GM18868 (cell line): Measurements from ENCODE around the gene SCFD1.
"Not testable (repeated sequence)": the region's sequence is repeated elsewhere in the genome, so short reads cannot be mapped to it uniquely, and the experiment has no call there.

Experiments
- ATAC-seq: cut with Tn5 transposase; IDR thresholded peaks from one replicate; pipeline ENCODE4 v1.9.1; 2021; ENCODE audit warnings: mild to moderate bottlenecking, moderate library complexity; ENCODE audit not compliant: unreplicated experiment

The SCFD1 gene

GRCh38 chr14:30608533-30609006 is 13.5 kb upstream of the SCFD1 start:
- ATAC-seq, result no peak

DNA sequence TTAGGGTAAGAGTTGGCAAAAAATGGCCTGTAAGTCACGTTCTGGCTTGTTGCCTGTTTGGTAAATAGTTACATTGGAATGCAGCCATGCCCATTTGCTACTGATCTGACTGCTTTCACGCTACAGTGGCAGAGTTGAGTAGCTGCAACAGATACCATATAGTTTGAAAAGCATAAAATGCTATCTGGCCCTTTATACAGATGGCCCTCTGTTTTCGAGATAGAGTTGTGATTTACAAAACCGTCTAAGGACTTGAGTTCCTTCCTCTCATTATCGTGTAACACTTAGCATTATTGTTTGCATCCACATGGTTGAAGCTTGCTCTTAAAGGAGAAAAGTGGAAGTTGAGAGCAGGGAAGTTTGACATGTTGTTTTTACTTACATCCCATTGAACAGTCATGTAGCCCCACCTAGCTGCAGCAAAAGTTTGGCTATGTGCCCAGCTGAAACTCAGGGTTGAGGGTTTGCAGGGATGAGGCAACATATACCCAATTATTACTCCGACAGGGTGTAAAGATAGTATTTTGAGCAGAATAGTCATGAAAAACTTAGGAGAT is 11.3 kb upstream of the SCFD1 start:
- peak; percentile 68 for ATAC-seq

DNA sequence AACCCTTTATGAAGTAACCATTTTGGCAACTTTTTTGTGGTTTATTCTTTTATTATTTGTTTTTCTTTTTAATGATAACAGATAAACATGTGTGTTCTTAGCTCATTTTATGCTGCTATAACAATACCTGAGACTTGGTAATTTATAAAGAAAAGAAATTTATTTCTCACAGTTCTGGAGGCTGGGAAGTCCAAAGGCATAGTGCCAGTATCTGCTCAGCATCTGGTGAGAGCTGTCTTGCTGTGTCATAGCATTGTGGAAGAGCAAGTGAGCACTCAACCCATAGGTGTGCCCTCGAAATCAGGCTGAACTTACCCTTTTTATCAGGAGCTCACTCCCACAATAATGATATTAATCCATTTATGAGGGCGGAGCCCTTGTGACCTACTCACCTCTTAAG is 8.0 kb upstream of the SCFD1 start:
- ATAC-seq, result no peak

DNA sequence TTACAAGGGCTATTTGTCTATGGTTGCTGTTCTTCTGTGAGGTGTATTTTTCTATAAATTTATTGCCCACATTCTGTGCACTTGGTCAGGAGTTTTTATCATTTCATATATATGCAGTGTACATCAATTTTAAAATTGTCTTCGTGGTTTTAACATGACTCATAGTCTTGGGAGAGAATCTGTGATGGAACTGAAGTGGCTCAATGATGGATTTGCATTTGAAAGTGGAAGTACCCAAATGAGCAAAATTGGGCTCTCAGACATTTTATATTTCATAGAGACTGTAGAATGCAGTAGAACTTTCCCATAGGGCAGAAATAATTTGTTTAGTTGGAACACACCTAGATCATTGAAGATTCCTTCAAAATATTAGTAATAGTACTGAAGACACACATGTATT is 1.9 kb upstream of the SCFD1 start:
- peak; percentile 47 for ATAC-seq

DNA sequence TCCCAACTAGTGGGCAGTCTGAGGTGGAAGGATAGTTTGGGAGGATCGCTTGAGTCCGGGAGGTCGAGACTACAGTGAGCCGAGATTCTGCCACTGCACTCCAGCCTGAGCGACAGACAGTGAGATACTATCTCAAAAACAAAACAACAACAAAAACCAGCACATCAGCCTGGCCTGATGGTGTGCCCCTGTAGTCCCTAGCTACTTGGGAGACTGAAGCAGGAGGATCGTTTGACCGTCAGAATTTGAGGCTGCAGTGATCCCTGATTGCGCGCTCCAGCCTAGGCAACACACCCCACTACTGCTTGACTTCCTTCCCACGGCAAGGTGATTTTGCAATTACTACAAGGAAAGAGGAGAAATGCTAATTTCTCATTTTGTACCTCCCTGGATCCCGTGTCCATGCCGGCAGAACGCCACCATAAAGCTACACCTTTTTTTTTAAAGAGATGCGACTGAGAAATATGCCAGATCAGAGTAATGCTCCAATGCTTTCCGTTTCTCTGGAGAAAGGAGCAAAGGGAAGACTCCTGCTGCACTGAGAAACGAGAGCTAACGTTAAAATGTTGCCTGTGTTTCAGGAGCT is 672 bp upstream of the SCFD1 start:
- peak; percentile 1 for ATAC-seq

- ATAC-seq, result no peak
Measured at GRCh38 chr14:30623412-30624131, 1.5 kb downstream of the SCFD1 start.

DNA sequence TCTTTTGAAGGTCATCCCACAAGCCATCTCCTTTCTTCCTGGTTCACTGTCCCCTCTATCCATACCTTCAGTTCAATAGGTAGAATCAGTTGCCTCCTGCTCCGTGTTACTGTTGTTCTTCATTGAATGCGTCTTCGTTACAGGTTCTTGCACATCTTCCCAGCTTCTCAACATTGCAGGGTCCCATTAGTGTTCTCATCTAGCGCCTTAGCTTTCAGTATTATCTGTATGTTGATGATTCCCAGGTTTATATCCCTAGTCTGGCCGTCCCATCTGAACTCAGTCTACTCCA is 2.0 kb downstream of the SCFD1 start:
- ATAC-seq, result no peak

GRCh38 chr14:30625533-30625932 is 3.4 kb downstream of the SCFD1 start:
- no peak for ATAC-seq

- not testable (repeated sequence) for ATAC-seq
Measured at GRCh38 chr14:30629432-30629831, 7.3 kb downstream of the SCFD1 start.

DNA sequence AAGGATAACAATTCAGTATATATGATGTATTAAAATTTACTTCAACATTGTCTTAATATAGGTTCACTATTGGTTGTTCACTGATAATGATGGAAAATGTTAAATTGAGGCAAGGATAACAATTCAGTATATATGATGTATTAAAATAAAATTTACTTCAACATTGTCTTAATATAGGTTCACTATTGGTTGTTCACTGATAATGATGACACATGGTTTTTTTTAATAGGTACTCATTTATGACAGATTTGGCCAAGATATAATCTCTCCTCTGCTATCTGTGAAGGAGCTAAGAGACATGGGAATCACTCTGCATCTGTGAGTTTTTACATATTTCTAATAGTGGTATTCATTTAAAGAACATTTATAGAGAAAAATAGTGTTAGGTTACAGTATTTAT is 8.1 kb downstream of the SCFD1 start:
- ATAC-seq, result no peak

- no peak for ATAC-seq
Measured at GRCh38 chr14:30632730-30633129, 10.6 kb downstream of the SCFD1 start.

- no peak for ATAC-seq
Measured at GRCh38 chr14:30638926-30639325, 16.8 kb downstream of the SCFD1 start.

DNA sequence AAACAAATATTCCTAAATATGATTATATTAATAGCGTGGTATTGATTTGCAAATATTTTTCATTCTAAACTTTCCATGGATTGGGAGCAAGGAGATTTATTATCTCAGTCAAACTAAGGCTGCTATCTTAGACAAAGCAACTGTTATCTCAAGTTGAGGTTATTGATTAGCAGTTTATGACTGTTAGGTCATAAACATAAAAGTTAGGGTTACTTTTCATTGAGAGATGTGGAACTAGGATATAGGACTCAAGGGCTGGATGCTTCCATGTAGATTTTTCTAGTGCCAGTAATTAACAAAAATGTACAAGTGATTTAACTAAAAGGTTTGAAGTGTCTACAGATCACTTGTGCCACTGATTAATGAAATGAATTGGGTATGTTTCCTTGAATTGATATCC is 19.1 kb downstream of the SCFD1 start:
- no peak for ATAC-seq

GRCh38 chr14:30644462-30644861 is 22.3 kb downstream of the SCFD1 start:
- not testable (repeated sequence) for ATAC-seq

- no peak for ATAC-seq
Measured at GRCh38 chr14:30645600-30645999, 23.5 kb downstream of the SCFD1 start.

DNA sequence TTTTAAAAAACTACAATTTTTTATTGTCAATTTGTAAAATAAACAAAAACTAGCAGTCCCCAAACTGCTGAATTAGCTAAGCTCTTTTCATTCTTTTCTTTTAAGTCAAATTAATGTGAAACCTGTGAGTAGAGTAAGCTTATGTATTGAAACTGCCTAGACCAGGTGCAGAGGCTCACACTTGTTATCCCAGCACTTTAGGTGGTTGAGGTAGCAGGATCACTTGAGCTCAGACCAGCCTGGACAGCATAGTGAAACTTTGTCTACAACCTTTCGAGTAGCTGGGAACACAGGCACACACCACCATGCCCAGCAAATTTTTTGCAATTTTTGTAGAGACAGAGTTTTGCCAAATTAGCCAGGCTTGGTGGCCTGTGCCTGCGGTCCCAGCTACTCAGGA is 26.4 kb downstream of the SCFD1 start:
- ATAC-seq, result no peak

DNA sequence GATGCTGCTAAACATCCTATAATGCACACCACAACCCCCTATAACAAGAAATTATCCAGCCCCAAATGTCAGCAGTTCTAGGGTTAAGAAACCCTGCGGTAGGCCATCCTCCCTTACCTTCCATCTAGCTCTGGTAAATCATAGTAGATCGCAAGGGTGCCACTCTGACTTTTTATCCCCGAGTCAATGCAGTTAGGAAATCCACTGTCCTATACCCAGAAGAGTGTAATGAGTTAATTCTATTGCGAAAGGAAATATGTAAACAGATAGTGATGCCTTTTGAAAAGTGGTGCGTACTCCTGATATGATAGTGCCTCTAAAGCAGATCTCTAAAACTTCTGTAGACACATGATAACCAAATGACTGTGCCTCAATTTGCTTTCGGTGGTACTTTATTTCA is 29.8 kb downstream of the SCFD1 start:
- ATAC-seq, result no peak

- no peak for ATAC-seq
Measured at GRCh38 chr14:30655124-30655523, 33.0 kb downstream of the SCFD1 start.

DNA sequence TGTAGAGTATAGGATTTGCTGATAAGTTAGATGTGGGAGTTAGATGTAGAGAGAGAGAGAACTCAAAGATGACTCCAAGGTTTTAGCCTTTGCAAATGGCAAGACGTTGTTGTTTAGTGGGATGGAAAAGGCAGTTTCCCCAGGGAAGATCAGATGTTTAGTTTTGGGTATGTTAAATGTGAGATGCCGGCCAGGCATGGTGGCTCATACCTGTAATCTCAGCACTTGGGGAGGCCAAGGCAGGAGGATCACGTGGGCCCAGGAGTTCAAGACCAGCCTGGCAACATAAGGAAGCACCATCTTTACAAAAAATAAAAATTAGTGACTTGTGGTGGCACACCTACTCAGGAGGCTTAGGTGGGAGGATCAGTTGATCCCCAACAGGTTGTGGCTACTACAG is 33.5 kb downstream of the SCFD1 start:
- no peak for ATAC-seq

DNA sequence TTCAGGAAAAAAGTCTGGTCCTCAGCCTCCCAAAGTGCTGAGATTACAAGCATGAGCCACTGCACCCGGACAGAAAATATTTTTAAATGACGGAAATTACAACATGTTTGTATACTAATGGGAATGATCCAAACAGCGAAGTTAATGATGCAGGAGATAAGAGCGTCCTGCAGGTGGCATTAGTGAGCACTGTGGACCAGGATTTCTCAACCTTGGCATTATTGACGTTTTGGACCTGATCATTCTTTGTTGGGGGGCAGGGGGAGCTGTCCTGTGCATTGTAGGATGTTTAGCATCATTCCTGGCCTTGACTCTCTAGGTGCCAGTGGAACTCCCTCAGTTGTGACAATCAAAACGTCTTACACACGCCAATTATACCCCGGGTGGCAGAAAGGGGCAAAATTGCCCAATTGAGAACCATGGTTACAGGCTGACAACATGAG is 34.1 kb downstream of the SCFD1 start:
- no peak for ATAC-seq

DNA sequence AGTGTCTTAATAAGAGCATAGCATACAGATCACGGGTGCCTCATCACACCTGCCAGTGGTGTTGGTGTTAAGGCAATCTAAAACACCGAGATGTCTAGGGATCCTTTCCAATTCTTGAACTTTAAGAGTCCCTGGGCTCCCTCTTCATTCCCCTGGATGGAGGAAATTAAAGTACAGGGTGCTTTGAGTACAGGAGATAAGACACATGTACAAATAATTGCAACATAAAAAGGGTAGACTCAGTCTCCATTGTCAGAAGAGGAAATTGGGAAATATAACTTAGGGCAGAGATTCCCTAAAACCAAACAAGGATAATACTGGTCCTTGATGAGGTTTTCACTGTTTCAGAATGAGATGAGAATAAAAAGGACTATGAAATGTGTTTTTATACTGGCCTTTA is 34.9 kb downstream of the SCFD1 start:
- no peak for ATAC-seq

- ATAC-seq, result no peak
Measured at GRCh38 chr14:30657606-30658163, 35.6 kb downstream of the SCFD1 start.
